ENCODE results near the gene SBNO1.
"Not testable (repeated sequence)": the region's sequence is repeated elsewhere in the genome, so short reads cannot be mapped to it uniquely, and the experiment has no call there.

Gene SBNO1

DNA sequence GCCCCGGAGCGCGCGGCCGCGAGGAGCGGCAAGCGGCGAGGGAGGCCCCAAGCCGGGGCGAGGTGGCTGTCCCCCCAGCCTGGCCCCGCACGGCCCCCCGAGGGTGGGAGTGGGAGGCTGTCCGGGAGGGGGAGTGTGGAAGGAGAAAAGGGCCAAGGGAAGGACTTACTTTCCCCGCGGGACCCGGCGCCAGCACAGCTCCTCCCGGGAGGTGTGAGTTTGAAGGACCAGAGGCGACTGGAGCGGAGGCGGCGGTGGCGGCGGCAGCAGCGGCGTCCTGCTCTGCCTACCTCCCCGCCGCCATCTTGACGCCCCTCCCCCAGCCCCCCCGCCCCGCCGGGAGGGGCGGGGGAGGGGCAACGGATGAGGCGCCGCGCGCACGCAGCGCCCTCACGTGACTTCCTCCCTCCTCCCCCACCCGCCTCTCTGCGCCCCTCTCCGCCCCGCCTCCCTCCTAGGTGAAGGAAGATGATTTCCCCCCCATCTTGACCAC, at the start of gene SBNO1:
TSS of gene SBNO1 (minus strand) at position 316 of the 493 bp plus-strand sequence. CDS start 14,406 bp downstream, outside the sequence.
- peak; percentile 91 for DNase-seq

GRCh38 chr12:123410041-123410412, 45.4 kb upstream of the SBNO1 start:
- DNase-seq, result no peak

DNA sequence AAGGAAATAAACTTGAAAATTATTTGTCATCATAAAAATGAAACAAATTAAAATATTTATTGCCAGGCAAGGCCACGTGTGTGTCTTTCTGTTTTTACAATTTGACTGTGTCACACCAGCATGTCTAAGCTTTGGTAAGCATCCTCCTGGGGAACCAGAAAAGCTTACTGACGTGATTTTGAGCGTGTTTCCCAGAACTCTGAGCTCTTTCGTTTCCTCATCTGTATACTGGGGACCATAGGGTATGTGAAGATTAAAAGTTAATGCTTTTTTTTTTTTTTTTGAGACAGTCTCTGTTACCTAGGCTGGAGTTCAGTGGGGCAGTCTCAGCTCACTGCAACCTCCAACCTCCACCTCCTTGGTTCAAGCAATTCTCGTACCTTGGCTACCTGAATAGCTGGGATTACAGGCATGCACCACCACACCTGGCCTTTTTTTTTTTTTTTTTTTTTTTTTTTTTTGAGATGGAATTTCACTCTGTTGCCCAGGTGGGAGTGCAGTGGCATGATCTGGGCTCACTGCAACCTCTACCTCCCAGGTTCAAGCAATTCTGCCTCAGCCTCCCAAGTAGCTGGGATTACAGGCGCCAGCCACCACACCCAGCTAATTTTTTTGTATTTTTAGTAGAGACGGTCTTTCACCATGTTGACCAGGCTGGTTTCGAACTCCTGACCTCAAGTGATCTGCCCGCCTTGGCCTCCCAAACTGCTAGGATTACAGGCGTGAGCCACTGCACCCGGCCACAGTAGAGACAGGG, 44.8 kb upstream of the SBNO1 start:
- not testable (repeated sequence) for DNase-seq

GRCh38 chr12:123408619-123409018, 44.0 kb upstream of the SBNO1 start:
- not testable (repeated sequence) for DNase-seq

DNA sequence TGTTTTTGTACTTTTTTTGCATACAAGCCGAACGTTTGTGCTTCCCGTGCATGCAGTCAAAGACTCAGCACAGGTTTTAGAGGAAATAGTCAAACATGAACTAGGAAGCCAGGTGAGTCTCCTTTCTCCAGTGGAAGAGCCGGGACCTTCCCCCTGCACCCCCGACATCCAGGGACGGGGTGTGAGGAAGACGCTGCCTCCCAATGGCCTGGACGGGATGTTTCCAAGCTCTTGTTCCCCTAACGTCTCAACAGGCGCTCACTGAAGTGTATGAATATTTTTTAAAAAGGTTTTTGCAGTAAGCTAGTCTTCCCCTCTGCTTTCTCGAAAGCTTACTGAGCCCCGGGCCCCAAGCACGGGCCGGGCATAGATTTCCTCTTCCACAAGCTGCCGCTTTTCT, 43.3 kb upstream of the SBNO1 start:
- DNase-seq, result not testable (repeated sequence)

GRCh38 chr12:123407269-123407668, 42.6 kb upstream of the SBNO1 start:
- DNase-seq, result not testable (repeated sequence)

DNA sequence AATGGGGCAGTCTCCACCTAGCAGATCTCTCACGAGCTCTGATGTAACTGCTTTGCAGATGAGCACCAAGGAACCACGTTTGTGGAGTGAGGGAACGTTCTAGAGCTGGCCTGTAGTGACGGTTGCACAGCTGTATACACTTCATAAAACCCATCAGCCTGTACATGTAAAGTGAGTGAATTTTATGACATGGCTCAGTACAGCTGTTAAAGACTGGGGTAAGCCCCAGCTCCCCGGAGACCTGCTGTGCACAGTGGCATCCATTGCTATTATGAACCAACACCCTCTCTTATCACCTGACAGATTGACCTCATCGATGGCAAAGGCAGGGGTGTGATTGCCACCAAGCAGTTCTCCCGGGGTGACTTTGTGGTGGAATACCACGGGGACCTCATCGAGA, 39.9 kb upstream of the SBNO1 start:
- DNase-seq, result no peak

DNA sequence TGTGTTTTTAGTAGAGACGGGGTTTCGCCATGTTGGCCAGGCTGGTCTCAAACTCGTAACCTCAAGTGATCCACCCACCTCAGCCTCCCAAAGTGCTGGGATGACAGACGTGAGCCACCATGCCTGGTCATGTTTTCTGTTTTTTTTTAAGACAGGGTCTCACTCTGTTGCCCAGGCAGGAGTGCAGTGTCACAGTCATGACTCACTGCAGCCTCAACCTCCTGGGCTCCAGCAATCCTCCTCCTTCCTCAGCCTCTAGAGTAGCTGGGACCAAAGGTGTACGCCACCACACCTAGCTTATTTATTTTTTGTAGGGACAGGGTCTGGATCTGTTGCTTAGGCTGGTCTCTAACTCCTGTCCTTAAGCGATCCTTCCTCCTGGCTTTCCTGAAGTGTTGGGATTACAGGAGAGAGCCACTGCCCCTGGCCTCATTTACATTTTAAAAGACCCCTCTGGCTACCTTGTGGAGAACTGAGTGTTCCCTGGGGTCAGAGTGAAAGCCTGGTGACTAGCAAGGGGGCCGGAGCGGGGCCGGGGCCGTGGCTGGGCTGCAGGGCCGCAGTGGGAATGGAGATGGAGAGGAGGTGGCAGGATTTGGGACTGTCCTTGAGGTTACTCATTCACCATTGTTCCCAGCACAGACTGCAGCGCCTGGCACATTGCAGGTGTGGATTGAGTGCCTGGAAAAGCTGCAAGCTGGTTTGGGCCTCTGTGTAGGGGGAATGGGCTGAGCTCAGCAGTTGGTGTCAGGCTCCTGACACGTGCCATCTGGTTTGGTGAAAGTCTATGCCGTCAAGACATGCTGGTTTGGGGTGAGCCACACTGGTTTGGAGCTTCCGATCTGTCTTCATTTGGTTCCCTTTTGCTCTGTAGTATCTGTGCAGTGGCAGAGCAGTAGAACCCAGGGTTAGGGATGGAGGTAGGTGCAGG, 37.4 kb upstream of the SBNO1 start:
- no peak for DNase-seq

GRCh38 chr12:123399255-123399617, 34.6 kb upstream of the SBNO1 start:
- DNase-seq, result no peak

GRCh38 chr12:123398550-123399254, 34.1 kb upstream of the SBNO1 start:
- DNase-seq, result no peak

- DNase-seq, result no peak
Measured at GRCh38 chr12:123398177-123398549, 33.5 kb upstream of the SBNO1 start.

DNA sequence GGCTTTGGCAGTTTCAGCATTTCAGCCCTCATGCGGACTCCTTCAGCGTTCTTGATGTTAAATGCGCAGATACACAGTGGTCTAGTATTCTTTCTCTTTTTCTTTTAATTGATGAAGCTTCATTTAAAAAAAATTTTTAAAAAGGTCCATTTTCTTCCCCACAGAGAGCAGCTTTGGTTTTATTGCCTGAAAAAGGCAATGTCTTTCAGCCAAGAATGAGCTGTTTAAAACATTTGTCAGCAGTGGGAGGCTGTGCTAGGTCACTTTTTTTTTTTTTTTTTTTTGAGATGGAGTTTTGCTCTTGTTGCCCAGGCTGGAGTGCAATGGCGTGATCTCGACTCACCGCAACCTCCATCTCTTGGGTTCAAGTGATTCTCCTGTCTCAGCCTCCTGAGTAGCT, 32.8 kb upstream of the SBNO1 start:
- DNase-seq, result no peak

GRCh38 chr12:123396954-123397353, 32.3 kb upstream of the SBNO1 start:
- DNase-seq, result no peak

DNA sequence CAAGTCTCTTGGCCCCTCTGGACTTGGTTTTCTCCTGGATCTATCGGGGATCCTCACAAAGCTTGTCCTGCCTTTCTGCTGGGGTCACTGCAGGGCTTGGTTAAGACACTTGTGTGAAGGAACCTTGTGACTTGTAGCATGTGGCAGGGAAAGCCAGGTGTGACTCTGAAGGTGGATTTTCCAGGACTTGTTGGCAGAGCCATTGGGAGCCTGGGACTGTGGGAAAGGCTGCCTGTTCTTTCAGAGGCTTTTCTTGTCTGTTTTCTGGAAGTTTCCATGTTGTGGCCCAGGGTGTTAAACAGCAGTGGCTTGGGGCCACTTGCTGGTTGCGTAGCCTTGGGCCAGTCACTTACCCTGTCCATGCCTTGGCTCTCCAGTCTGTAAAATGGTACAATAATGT, 31.9 kb upstream of the SBNO1 start:
- DNase-seq, result no peak

DNA sequence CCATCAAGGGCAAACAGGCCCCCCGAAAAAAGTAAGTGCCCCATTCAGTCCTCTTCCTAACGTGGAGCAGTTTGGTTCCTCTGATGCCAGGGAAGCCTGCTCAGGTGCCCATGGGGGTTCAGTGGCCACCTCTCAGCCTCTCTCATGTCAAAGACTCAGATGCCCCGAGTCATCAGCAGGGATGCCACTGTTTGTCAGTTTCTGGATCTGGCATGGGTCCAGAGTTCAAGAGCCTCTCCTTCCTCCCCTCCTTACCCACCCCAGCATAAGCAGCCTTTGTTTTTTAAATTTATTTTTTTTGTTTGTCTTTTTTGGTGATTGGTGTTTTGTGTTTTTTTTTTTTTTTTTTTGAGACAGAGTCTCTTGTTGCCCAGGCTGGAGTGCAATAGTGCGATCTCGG, 30.6 kb upstream of the SBNO1 start:
- DNase-seq, result no peak

DNA sequence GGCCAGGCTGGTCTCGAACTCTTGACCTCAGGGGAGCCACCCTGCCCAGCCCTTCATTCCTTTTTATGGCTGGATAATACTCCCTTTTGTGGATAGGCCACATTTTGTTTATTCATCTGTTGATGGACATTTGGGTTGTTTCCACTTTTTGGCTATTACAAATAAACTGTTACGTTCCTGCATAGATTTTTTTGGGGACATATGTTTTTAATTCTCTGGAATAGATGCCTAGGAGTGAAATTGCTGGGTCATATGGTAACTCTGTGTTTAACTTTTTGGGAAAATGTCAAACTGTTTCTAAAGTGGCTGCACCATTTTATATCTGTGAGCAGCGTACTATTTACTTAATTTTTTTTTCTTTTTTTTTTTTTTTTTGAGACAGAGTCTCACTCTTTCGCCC, 29.1 kb upstream of the SBNO1 start:
- DNase-seq, result peak; percentile 15

DNA sequence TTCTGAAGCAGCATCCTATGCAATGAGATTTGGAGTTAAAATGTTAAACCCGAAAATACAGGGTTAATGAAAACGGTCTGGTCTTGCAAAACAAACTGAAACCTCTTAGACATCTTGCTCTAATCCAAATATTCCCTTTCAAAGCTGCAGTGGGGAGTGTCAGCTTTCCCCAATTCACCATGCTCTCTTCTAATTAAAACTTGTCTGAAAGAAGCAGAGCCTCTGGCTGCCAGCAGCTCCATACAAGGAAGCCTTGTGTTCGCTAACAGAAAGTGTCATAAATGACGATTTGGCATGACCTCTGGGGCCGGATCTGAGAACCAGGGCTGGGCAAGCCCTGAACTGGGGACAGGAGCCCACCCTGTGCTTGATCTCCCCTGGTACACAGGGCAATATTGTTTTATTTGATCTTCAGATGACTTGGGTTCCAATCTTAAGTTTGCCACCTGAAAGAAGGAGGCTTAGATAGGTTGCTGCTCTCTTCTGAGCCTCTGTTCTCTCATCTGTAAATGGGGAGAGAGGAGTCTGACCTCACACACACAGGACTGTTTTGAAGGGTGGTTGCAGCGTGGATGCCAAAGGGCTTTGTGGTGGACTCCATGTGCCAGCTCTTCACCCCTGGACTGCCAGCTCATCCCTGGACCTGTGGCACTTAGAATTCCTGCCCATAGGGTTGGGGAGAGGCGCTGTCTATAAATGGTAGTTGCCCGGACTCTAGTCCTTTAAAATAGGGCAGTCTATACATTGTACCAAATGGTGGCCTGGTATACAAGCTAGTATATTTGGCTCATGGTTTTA, 27.1 kb upstream of the SBNO1 start:
- no peak for DNase-seq

- peak; percentile 42 for DNase-seq
Measured at GRCh38 chr12:123390498-123391426, 26.1 kb upstream of the SBNO1 start.

- DNase-seq, result no peak
Measured at GRCh38 chr12:123389560-123390351, 25.1 kb upstream of the SBNO1 start.

DNA sequence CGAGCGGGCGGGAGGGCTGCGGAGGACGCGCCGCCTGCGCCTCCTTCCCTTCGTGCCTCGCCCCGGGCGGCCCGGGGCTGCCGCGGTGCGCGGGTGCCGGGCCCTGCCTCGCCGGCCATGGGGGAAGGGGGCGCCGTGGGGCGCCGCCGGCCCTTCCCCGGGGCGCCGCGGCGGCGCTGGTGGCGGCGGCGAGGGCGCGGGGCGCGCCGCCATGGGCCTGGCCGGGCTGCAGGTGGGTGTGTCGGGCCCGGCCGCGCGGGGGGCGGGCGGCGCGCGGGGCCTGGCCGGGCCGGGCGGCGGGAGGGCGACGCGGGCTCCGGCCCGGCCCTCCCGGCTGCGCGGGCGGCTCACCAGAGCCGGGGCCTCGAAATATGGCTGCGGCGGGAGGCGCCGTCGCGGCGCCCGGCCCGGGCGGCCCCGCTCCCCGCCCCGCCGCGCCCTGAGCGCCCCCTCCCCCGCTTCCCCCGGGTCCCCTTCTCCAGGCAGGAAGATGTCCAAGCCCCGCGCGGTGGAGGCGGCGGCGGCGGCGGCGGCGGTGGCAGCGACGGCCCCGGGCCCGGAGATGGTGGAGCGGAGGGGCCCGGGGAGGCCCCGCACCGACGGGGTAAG, 24.4 kb upstream of the SBNO1 start:
- DNase-seq, result no peak

All from fibroblast of skin of right biceps (primary cell).